Activated CD8-positive, alpha-beta T cell treated with anti-CD3 and anti-CD28 coated beads for 36 hours (primary cell): Measurements from ENCODE around the gene IFNL1. TPM values are rescaled to one million over a fixed set of nuclear protein-coding genes. Genes with fewer than 3 reads are reported as not detected.

ENCODE experiments used
- ATAC-seq: fragments of 200-7000 bp; cut with Tn5 transposase; one replicate; pipeline ENCODE4 v1.10.0; 2021; ENCODE audit warnings: mild to moderate bottlenecking, moderate library complexity
- CTCF ChIA-PET: fragments of 350-600 bp; sonication (Branson Sonifier 250); formaldehyde crosslinking; loops from one replicate; lab custom pipeline; 2021; ENCODE audit warnings: antibody characterized with exemption; lab: Charles Lee
- POLR2A ChIA-PET: fragments of 350-600 bp; sonication (Branson Sonifier 250); formaldehyde crosslinking; loops from one replicate; lab custom pipeline; 2021; ENCODE audit warnings: antibody characterized with exemption; lab: Charles Lee
- DNase-seq: peaks from one replicate; pipeline ENCODE4 v3.0.0-alpha.2; 2020
- H3K27ac Mint-ChIP-seq: one replicate; pipeline ENCODE4 v1.8.0; 2021; ENCODE audit warnings: mild to moderate bottlenecking, mixed read lengths
- H3K27me3 Mint-ChIP-seq: one replicate; pipeline ENCODE4 v1.8.0; 2021; ENCODE audit warnings: mixed read lengths
- H3K36me3 Mint-ChIP-seq: one replicate; pipeline ENCODE4 v1.8.0; 2021; ENCODE audit warnings: low read depth, mixed read lengths
- H3K4me1 Mint-ChIP-seq: one replicate; pipeline ENCODE4 v1.8.0; 2021; ENCODE audit warnings: low read depth, mixed read lengths
- H3K4me3 Mint-ChIP-seq: one replicate; pipeline ENCODE4 v1.8.0; 2021; ENCODE audit warnings: mild to moderate bottlenecking, moderate library complexity, mixed read lengths
- H3K9me3 Mint-ChIP-seq: one replicate; pipeline ENCODE4 v1.8.0; 2021; ENCODE audit warnings: mixed read lengths
- CTCF ChIP-seq: fragments of 200-600 bp; IDR thresholded peaks from one replicate; pipeline ENCODE4 v1.8.0; 2022; ENCODE audit warnings: antibody characterized with exemption, mild to moderate bottlenecking
- intact Hi-C: fragments of 100-400 bp; cut with micrococcal nuclease; formaldehyde crosslinking; loops from one replicate; pipeline ENCODE4 v1.10.0; 2022
- total RNA-seq, 2 experiments: library from RNA; stranded (reverse); gene quantifications; one replicate each; pipeline ENCODE4 v1.2.3, GENCODE V29; 2021

Gene IFNL1
- total RNA-seq, 2 experiments from 2014 or later = not detected

GRCh38 chr19:39324242-39324842 lies 28.1 kb downstream of the IFNL1 start:
- POLR2A ChIA-PET = no interaction called here

GRCh38 chr19:39325778-39326665 lies 29.8 kb downstream of the IFNL1 start:
- H3K9me3 Mint-ChIP-seq = no peaks in the 10 kb centered on the region
- no peak for DNase-seq
- no peak overlapping the region for H3K27ac Mint-ChIP-seq
- H3K36me3 Mint-ChIP-seq = peaks cover 21% of the 10 kb centered on the region
- H3K4me3 Mint-ChIP-seq = no peak overlapping the region
- intact Hi-C loops = loop anchor here (5.0 kb wide), 1 partner anchor 114 kb away; no protein-coding TSS in a partner anchor
- no peaks in the 10 kb centered on the region for H3K27me3 Mint-ChIP-seq
- ATAC-seq = peak; percentile 46
- TF ChIP-seq CTCF = no peak
- ChIA-PET POLR2A (interaction anchor here (1.1 to 1.5 kb wide), 2 partner anchors 8 to 10 kb away, joined by 3 to 5 read pairs; partner anchors contain the start of gene GMFG), CTCF (interaction anchor here (1.1 to 1.6 kb wide), 4 partner anchors 10 to 110 kb away, joined by 3 to 6 read pairs (median 4); partner anchors contain the start of gene GMFG)
- H3K4me1 Mint-ChIP-seq = peaks cover 33% of the 10 kb centered on the region

More at GRCh38 chr19:39324242-39324842, 28.1 kb downstream of the IFNL1 start:
- H3K36me3 Mint-ChIP-seq = peaks cover 18% of the 10 kb centered on the region
- CTCF ChIA-PET = no interaction called here
- intact Hi-C loops = no loop called here
- peak overlapping the region; percentile 37 for H3K27ac Mint-ChIP-seq
- H3K4me3 Mint-ChIP-seq = no peak overlapping the region
- no peak for TF ChIP-seq CTCF
- H3K4me1 Mint-ChIP-seq = peaks cover 31% of the 10 kb centered on the region
- no peaks in the 10 kb centered on the region for H3K27me3 Mint-ChIP-seq
- no peaks in the 10 kb centered on the region for H3K9me3 Mint-ChIP-seq
- DNase-seq (no peak), ATAC-seq (no peak)

- ChIA-PET CTCF (interaction anchor here (0.6 to 2.8 kb wide), 20 partner anchors 8 to 205 kb away, joined by 3 to 15 read pairs (median 4); partner anchors contain the start of genes GMFG and NCCRP1), POLR2A (interaction anchor here (1.1 to 1.5 kb wide), 2 partner anchors 8 to 12 kb away, joined by 3 to 5 read pairs; partner anchors contain the start of gene GMFG)
- H3K36me3 Mint-ChIP-seq = peaks cover 26% of the 10 kb centered on the region
- no peak overlapping the region for H3K4me3 Mint-ChIP-seq
- intact Hi-C loops = loop anchor here (5.0 kb wide), 1 partner anchor 115 kb away; no protein-coding TSS in a partner anchor
- peaks cover 32% of the 10 kb centered on the region for H3K4me1 Mint-ChIP-seq
- H3K9me3 Mint-ChIP-seq = no peaks in the 10 kb centered on the region
- ATAC-seq = no peak
- no peaks in the 10 kb centered on the region for H3K27me3 Mint-ChIP-seq
- TF ChIP-seq CTCF = no peak
- H3K27ac Mint-ChIP-seq = peak overlapping the region; percentile 30
- DNase-seq = no peak
These were observed 31.3 kb downstream of the IFNL1 start for GRCh38 chr19:39327363-39328045.

- ChIA-PET CTCF (interaction anchor here (0.6 to 2.8 kb wide), 17 partner anchors 10 to 206 kb away, joined by 3 to 15 read pairs (median 4); partner anchors contain the start of gene NCCRP1), POLR2A (interaction anchor here (1.1 kb wide), 1 partner anchor 11 kb away, joined by 3 read pairs; no protein-coding TSS in a partner anchor)
- H3K27ac Mint-ChIP-seq = peak overlapping the region; percentile 66
- H3K9me3 Mint-ChIP-seq = no peaks in the 10 kb centered on the region
- H3K36me3 Mint-ChIP-seq = peaks cover 31% of the 10 kb centered on the region
- no peaks in the 10 kb centered on the region for H3K27me3 Mint-ChIP-seq
- ATAC-seq (peak; percentile 86), DNase-seq (peak; percentile 88)
- peak; percentile 97 for TF ChIP-seq CTCF
- intact Hi-C loops = loop anchor here (5.0 kb wide), 1 partner anchor 116 kb away; no protein-coding TSS in a partner anchor
- H3K4me3 Mint-ChIP-seq = no peak overlapping the region
- peaks cover 38% of the 10 kb centered on the region for H3K4me1 Mint-ChIP-seq
These were observed 32.0 kb downstream of the IFNL1 start for GRCh38 chr19:39328046-39328705.
